Measurements from ENCODE around the gene NTRK3.

Gene NTRK3

GRCh38 chr15:88108991-88109390 is 147.5 kb downstream of the NTRK3 start:
- H3K27ac ChIP-seq, result no peak overlapping the region
- no peak for TF ChIP-seq CTCF (conservative IDR thresholded peaks at IDR 0.05)

GRCh38 chr15:88108477-88108876 is 148.1 kb downstream of the NTRK3 start:
- H3K27ac ChIP-seq, result no peak overlapping the region
- no peak for TF ChIP-seq CTCF (conservative IDR thresholded peaks at IDR 0.05)

- no peak overlapping the region for H3K27ac ChIP-seq
- no peak for TF ChIP-seq CTCF (conservative IDR thresholded peaks at IDR 0.05)
Observed at GRCh38 chr15:88106074-88106473, 150.5 kb downstream of the NTRK3 start.

DNA sequence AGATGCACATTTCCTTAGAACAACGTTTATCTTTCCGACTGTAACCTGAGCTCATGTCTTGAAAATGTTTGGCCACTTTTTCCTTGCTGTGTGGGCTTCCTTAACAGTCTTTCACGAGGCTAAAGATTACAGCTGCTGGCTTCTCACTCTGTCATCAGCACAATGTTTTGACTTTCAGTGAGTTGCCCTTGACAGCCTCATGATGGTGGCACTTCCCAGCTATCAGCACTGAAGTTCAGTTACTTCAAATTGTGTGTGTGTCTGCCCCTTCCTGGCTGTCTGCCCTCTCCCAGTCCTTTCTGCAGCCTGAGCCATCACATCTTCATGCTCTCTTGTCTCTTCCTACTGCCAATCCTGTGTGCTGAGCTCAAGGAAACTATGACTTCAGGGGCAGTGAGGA is 152.2 kb downstream of the NTRK3 start:
- no peak overlapping the region for H3K27ac ChIP-seq
- no peak for TF ChIP-seq CTCF (conservative IDR thresholded peaks at IDR 0.05)

GRCh38 chr15:88100181-88100580 is 156.4 kb downstream of the NTRK3 start:
- no peak overlapping the region for H3K27ac ChIP-seq
- TF ChIP-seq CTCF (conservative IDR thresholded peaks at IDR 0.05), result no peak

DNA sequence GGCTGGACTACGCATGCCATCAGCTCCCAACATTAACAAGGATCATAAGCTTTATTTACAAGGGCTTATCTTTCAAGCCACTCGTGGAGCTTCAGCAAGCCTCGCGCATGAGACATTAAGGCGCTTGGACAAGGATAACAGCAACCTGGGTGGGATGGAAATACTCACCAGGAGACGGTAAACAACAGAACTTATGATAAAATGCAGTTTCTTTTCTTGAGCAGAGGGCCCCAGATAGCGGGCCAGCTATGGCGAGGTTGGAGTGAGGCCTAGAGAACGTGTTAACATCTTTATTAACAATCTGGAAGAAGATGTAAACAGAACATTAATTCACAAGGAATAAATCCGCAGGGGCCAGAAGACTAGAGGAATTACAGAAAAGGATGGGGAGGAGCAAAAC is 158.2 kb downstream of the NTRK3 start:
- no peak overlapping the region for H3K27ac ChIP-seq
- TF ChIP-seq CTCF (conservative IDR thresholded peaks at IDR 0.05), result no peak

GRCh38 chr15:88091444-88092016 is 165.0 kb downstream of the NTRK3 start:
- TF ChIP-seq CTCF (conservative IDR thresholded peaks at IDR 0.05), result no peak
- no peak overlapping the region for H3K27ac ChIP-seq

Data from VCaP (cell line).